H9 (cell line): ENCODE results near the gene JAG2. TPM values are rescaled to one million over a fixed set of nuclear protein-coding genes. Genes with fewer than 3 reads are reported as not detected.
A peak's percentile ranks its signal among the peaks of the same experiment; 100 is the strongest.

Experiments used
- DNase-seq: peaks from one replicate; pipeline ENCODE4 v3.0.0-alpha.2; 2017
- H2AFZ ChIP-seq: one replicate; pipeline ENCODE4 v1.6.1; 2013; ENCODE audit warnings: mild to moderate bottlenecking, low read length, control low read depth, moderate library complexity
- H2AK5ac ChIP-seq: 2 replicates; pipeline ENCODE4 v1.6.1; 2013; ENCODE audit warnings: low read length, control low read depth, mixed read lengths; ENCODE audit not compliant: insufficient read length
- H2BK120ac ChIP-seq: one replicate; pipeline ENCODE4 v1.6.1; 2013; ENCODE audit warnings: low read depth, mild to moderate bottlenecking, low read length, control low read depth, inconsistent platforms; ENCODE audit not compliant: poor library complexity, severe bottlenecking
- H2BK12ac ChIP-seq: 2 replicates; pipeline ENCODE4 v1.6.1; 2013; ENCODE audit warnings: low read length, control low read depth, mixed read lengths, low read depth; ENCODE audit not compliant: insufficient read length
- H2BK15ac ChIP-seq: 2 replicates; pipeline ENCODE4 v1.6.1; 2013; ENCODE audit warnings: low read depth, low read length, control low read depth
- H2BK20ac ChIP-seq: one replicate; pipeline ENCODE4 v1.6.1; 2013; ENCODE audit warnings: low read depth, mild to moderate bottlenecking, low read length, control low read depth, inconsistent platforms; ENCODE audit not compliant: poor library complexity, severe bottlenecking
- H2BK5ac ChIP-seq: 2 replicates; pipeline ENCODE4 v1.6.1; 2013; ENCODE audit warnings: low read length, control low read depth, mixed read lengths; ENCODE audit not compliant: insufficient read length
- H3K14ac ChIP-seq: 2 replicates; pipeline ENCODE4 v1.6.1; 2013; ENCODE audit warnings: low read length, control low read depth; ENCODE audit not compliant: insufficient read depth
- H3K18ac ChIP-seq: 2 replicates; pipeline ENCODE4 v1.6.1; 2013; ENCODE audit warnings: low read depth, mild to moderate bottlenecking, mixed read lengths, low read length, control low read depth; ENCODE audit not compliant: insufficient read length
- H3K23ac ChIP-seq: 2 replicates; pipeline ENCODE4 v1.6.1; 2013; ENCODE audit warnings: low read length, control low read depth, mixed read lengths, low read depth; ENCODE audit not compliant: insufficient read length
- H3K23me2 ChIP-seq: 2 replicates; pipeline ENCODE4 v1.6.1; 2013; ENCODE audit warnings: low read depth, mild to moderate bottlenecking, mixed read lengths, low read length, control low read depth; ENCODE audit not compliant: insufficient read length, poor library complexity, severe bottlenecking
- H3K27ac ChIP-seq: 2 replicates; pipeline ENCODE4 v1.5.1; 2013; ENCODE audit warnings: low read length, control low read depth, mixed read lengths, low read depth; ENCODE audit not compliant: insufficient read length
- H3K27me3 ChIP-seq: 2 replicates; pipeline ENCODE4 v1.6.1; 2013; ENCODE audit warnings: low read length, control low read depth, inconsistent platforms; ENCODE audit not compliant: insufficient read depth
- H3K4ac ChIP-seq: 2 replicates; pipeline ENCODE4 v1.6.1; 2013; ENCODE audit warnings: low read depth, mild to moderate bottlenecking, control low read depth, inconsistent platforms, low read length, moderate library complexity
- H3K4me1 ChIP-seq: 2 replicates; pipeline ENCODE4 v1.6.1; 2013; ENCODE audit warnings: low read length, control low read depth, inconsistent platforms; ENCODE audit not compliant: insufficient read depth
- H3K4me2 ChIP-seq: 2 replicates; pipeline ENCODE4 v1.6.1; 2013; ENCODE audit warnings: low read length, control low read depth, mixed read lengths; ENCODE audit not compliant: insufficient read length, insufficient read depth
- H3K56ac ChIP-seq: 2 replicates; pipeline ENCODE4 v1.6.1; 2013; ENCODE audit warnings: low read depth, mild to moderate bottlenecking, mixed read lengths, low read length, control low read depth; ENCODE audit not compliant: insufficient read length
- H3K79me1 ChIP-seq: 2 replicates; pipeline ENCODE4 v1.6.1; 2013; ENCODE audit warnings: low read depth, mild to moderate bottlenecking, moderate library complexity, low read length, control low read depth, inconsistent platforms; ENCODE audit not compliant: insufficient read depth, poor library complexity, severe bottlenecking
- H3K79me2 ChIP-seq: 2 replicates; pipeline ENCODE4 v1.6.1; 2013; ENCODE audit warnings: low read length, control low read depth, inconsistent platforms; ENCODE audit not compliant: insufficient read depth
- H3K9ac ChIP-seq: 2 replicates; pipeline ENCODE4 v1.6.1; 2013; ENCODE audit warnings: low read length, control low read depth, mixed read lengths; ENCODE audit not compliant: insufficient read length; ENCODE audit errors: extremely low read depth
- H3K9me3 ChIP-seq: one replicate; pipeline ENCODE4 v1.6.1; 2013; ENCODE audit warnings: low read depth, low read length, inconsistent platforms; ENCODE audit not compliant: control insufficient read depth
- H3T11ph ChIP-seq: one replicate; pipeline ENCODE4 v1.6.1; 2013; ENCODE audit warnings: mild to moderate bottlenecking, low read length, control low read depth, inconsistent platforms
- H4K20me1 ChIP-seq: one replicate; pipeline ENCODE4 v1.6.1; 2013; ENCODE audit not compliant: control insufficient read depth, insufficient read length, insufficient read depth
- H4K5ac ChIP-seq: 2 replicates; pipeline ENCODE4 v1.6.1; 2013; ENCODE audit warnings: low read depth, mild to moderate bottlenecking, mixed read lengths, low read length, control low read depth; ENCODE audit not compliant: insufficient read length
- H4K8ac ChIP-seq: replicated peaks from 2 replicates; pipeline ENCODE4 v1.6.1; 2013; ENCODE audit warnings: low read length, control low read depth, mixed read lengths, low read depth; ENCODE audit not compliant: insufficient read length
- H4K91ac ChIP-seq: 2 replicates; pipeline ENCODE4 v1.6.1; 2013; ENCODE audit warnings: low read depth, mild to moderate bottlenecking, moderate library complexity, mixed read lengths, low read length, control low read depth; ENCODE audit not compliant: insufficient read length
- H3K27ac Mint-ChIP-seq, 3 experiments: 2 replicates in 2 of 3; 3 replicates in 1 of 3; pipeline ENCODE4 v1.8.0; 2020 to 2021; ENCODE audit warnings: mixed read lengths in 3 of 3, mild to moderate bottlenecking in 1 of 3, moderate library complexity in 1 of 3
- H3K27me3 Mint-ChIP-seq: 2 replicates; pipeline ENCODE4 v1.8.0; 2021; ENCODE audit warnings: low read depth, mild to moderate bottlenecking, moderate library complexity, mixed read lengths
- H3K36me3 Mint-ChIP-seq, 3 experiments: 2 replicates in 2 of 3; 3 replicates in 1 of 3; pipeline ENCODE4 v1.8.0; 2020 to 2021; ENCODE audit warnings: low read depth in 3 of 3, mixed read lengths in 3 of 3; ENCODE audit not compliant: insufficient read depth in 1 of 3
- H3K4me1 Mint-ChIP-seq, 2 experiments: 2 replicates each; pipeline ENCODE4 v1.8.0; 2020; ENCODE audit warnings: mixed read lengths in 2 of 2
- H3K4me3 Mint-ChIP-seq, 2 experiments: 2 replicates in 1 of 2; 3 replicates in 1 of 2; pipeline ENCODE4 v1.8.0; 2020 to 2021; ENCODE audit warnings: mild to moderate bottlenecking in 2 of 2, mixed read lengths in 2 of 2, moderate library complexity in 1 of 2
- H3K9me3 Mint-ChIP-seq, 2 experiments: 2 replicates in 1 of 2; 3 replicates in 1 of 2; pipeline ENCODE4 v1.8.0; 2020; ENCODE audit warnings: mild to moderate bottlenecking in 2 of 2, mixed read lengths in 2 of 2, moderate library complexity in 1 of 2
- CTCF ChIP-seq: fragments of 200-600 bp; sonication (generic); conservative IDR thresholded peaks from 3 replicates; pipeline ENCODE4 v1.8.0; 2021; ENCODE audit warnings: antibody characterized with exemption, mild to moderate bottlenecking
- WGBS: extraction: QIAGEN DNeasy Blood & Tissue Kit; methylation state at CpG from one replicate; pipeline ENCODE4 v1.1.7; 2013; ENCODE audit warnings: missing lambda C conversion rate, low lambda C conversion rate, mixed read lengths; ENCODE audit not compliant: insufficient read length; ENCODE audit errors: extremely low coverage; 5-methylcytosine and 5-hydroxymethylcytosine counted together
- total RNA-seq: library from RNA; stranded (reverse); gene quantifications from 2 replicates; pipeline ENCODE4 v1.2.1, GENCODE V29; 2021

JAG2 gene
- total RNA-seq, 1 experiment from 2014 or later = 11.4 TPM

GRCh38 chr14:105166571-105167302 is 1.8 kb downstream of the JAG2 start:
- H3K14ac ChIP-seq = no peak overlapping the region
- no peak overlapping the region for H2BK120ac ChIP-seq
- no peak overlapping the region for H2BK15ac ChIP-seq
- no peaks in the 10 kb centered on the region for H3K9me3 ChIP-seq
- H4K91ac ChIP-seq = no peak overlapping the region
- H3K23me2 ChIP-seq = peaks cover 3% of the 10 kb centered on the region
- no CpG with 5 or more reads among the region's 22 CpGs for WGBS
- no peaks in the 10 kb centered on the region for H3K4me1 ChIP-seq
- H2BK5ac ChIP-seq = no peak overlapping the region
- peaks cover 7% of the 10 kb centered on the region; the same call in 1 of the 2 replicates for H3K27me3 ChIP-seq
- H3K18ac ChIP-seq = no peak overlapping the region
- H3K27ac ChIP-seq = no peak overlapping the region
- H3K36me3 Mint-ChIP-seq = no peaks in the 10 kb centered on the region
- H3K4me3 Mint-ChIP-seq = peak overlapping the region in 1 of 2 experiments; percentile 63; a peak in 2 of 5 replicates
- H4K8ac ChIP-seq = no peak overlapping the region
- H3K9me3 Mint-ChIP-seq = no peaks in the 10 kb centered on the region
- no peak overlapping the region for H2AK5ac ChIP-seq
- no peak overlapping the region for H3K23ac ChIP-seq
- H3K9ac ChIP-seq = no peak overlapping the region
- no peak for TF ChIP-seq CTCF
- H2BK12ac ChIP-seq = no peak overlapping the region
- H3K4me2 ChIP-seq = no peak overlapping the region
- H3K4ac ChIP-seq = no peak overlapping the region
- H3K56ac ChIP-seq = no peak overlapping the region
- no peak overlapping the region for H3K27ac Mint-ChIP-seq
- H3K4me1 Mint-ChIP-seq = peaks cover 14 to 19% of the 10 kb centered on the region in 2 experiments
- H4K20me1 ChIP-seq = no peaks in the 10 kb centered on the region
- no peaks in the 10 kb centered on the region for H3K79me2 ChIP-seq
- no peak overlapping the region for H4K5ac ChIP-seq
- H3K79me1 ChIP-seq = no peaks in the 10 kb centered on the region
- H3K27me3 Mint-ChIP-seq = peaks cover 27% of the 10 kb centered on the region
- no peak overlapping the region for H2BK20ac ChIP-seq
- H2AFZ ChIP-seq = no peak overlapping the region
- H3T11ph ChIP-seq = no peak overlapping the region
- no peak for DNase-seq
